ENCODE measurements around the gene RPL36. TPM values are rescaled to one million over a fixed set of nuclear protein-coding genes. Genes with fewer than 3 reads are reported as not detected.

The RPL36 gene
- total and polyA plus RNA-seq, 2 donors (not counting 1 experiment from before 2014, with no cell fraction given) = 341 to 864 TPM

GRCh38 chr19:5643060-5643459 lies 47.0 kb upstream of the RPL36 start:
- Histone ChIP-seq H2AFZ (ENCODE audit: low read length) (no peak overlapping the region), H3K27ac (ENCODE audit: insufficient read depth, low read length) (no peak overlapping the region), H3K4me2 (ENCODE audit: extremely low read depth, insufficient read depth, low read length) (no peak overlapping the region), H3K9me3 (ENCODE audit: control insufficient read depth, insufficient read depth, low read depth, low read length) (no peaks in the 10 kb centered on the region), H3K9ac (ENCODE audit: insufficient read depth, low read length) (no peak overlapping the region), H3K27me3 (ENCODE audit: control insufficient read depth, insufficient read depth, low read length) (no peaks in the 10 kb centered on the region), H4K20me1 (ENCODE audit: control insufficient read depth, extremely low read depth, insufficient read depth, low read length) (peaks cover 7% of the 10 kb centered on the region), H3K36me3 (ENCODE audit: control insufficient read depth, insufficient read depth, low read length) (peaks cover 28% of the 10 kb centered on the region), H3K4me3 (replicated peaks in 1 of 4; ENCODE audit: control extremely low read depth in 1 of 4, insufficient read depth in 1 of 4, low read depth in 3 of 4, low read length in 4 of 4) (no peak overlapping the region), H3K79me2 (ENCODE audit: control insufficient read depth, insufficient read depth, low read length) (peaks cover 79% of the 10 kb centered on the region), H3K4me1 (ENCODE audit: control insufficient read depth, extremely low read depth, insufficient read depth, low read length) (peaks cover 4% of the 10 kb centered on the region)
- DNase-seq (ENCODE audit: low read depth in 2 of 2) = no peak
- TF ChIP-seq EZH2 (IDR thresholded peaks at IDR 0.05; ENCODE audit: low read length, missing control alignments) (no peak), CTCF (conservative IDR thresholded peaks at IDR 0.05 in 1 of 2, IDR thresholded peaks at IDR 0.05 in 1 of 2; ENCODE audit: low read depth in 1 of 2, low read length in 2 of 2) (no peak)

GRCh38 chr19:5644037-5644436 lies 46.1 kb upstream of the RPL36 start:
- Histone ChIP-seq H3K9ac (ENCODE audit: insufficient read depth, low read length) (no peak overlapping the region), H3K9me3 (ENCODE audit: control insufficient read depth, insufficient read depth, low read depth, low read length) (no peaks in the 10 kb centered on the region), H3K79me2 (ENCODE audit: control insufficient read depth, insufficient read depth, low read length) (peaks cover 72% of the 10 kb centered on the region), H2AFZ (ENCODE audit: low read length) (no peak overlapping the region), H3K4me3 (replicated peaks in 1 of 4; ENCODE audit: control extremely low read depth in 1 of 4, insufficient read depth in 1 of 4, low read depth in 3 of 4, low read length in 4 of 4) (no peak overlapping the region), H3K27ac (ENCODE audit: insufficient read depth, low read length) (no peak overlapping the region), H4K20me1 (ENCODE audit: control insufficient read depth, extremely low read depth, insufficient read depth, low read length) (peaks cover 7% of the 10 kb centered on the region), H3K4me1 (ENCODE audit: control insufficient read depth, extremely low read depth, insufficient read depth, low read length) (peaks cover 4% of the 10 kb centered on the region), H3K4me2 (ENCODE audit: extremely low read depth, insufficient read depth, low read length) (no peak overlapping the region), H3K27me3 (ENCODE audit: control insufficient read depth, insufficient read depth, low read length) (no peaks in the 10 kb centered on the region), H3K36me3 (ENCODE audit: control insufficient read depth, insufficient read depth, low read length) (peaks cover 28% of the 10 kb centered on the region)
- peak in 1 of 2 donors; percentile 23 for DNase-seq (ENCODE audit: low read depth in 2 of 2)
- no peak for TF ChIP-seq EZH2 (IDR thresholded peaks at IDR 0.05; ENCODE audit: low read length, missing control alignments)
- no peak for TF ChIP-seq CTCF (conservative IDR thresholded peaks at IDR 0.05 in 1 of 2, IDR thresholded peaks at IDR 0.05 in 1 of 2; ENCODE audit: low read depth in 1 of 2, low read length in 2 of 2)

- Histone ChIP-seq H3K4me1 (ENCODE audit: control insufficient read depth, extremely low read depth, insufficient read depth, low read length) (peaks cover 4% of the 10 kb centered on the region), H3K4me2 (ENCODE audit: extremely low read depth, insufficient read depth, low read length) (no peak overlapping the region), H3K27me3 (ENCODE audit: control insufficient read depth, insufficient read depth, low read length) (no peaks in the 10 kb centered on the region), H3K9ac (ENCODE audit: insufficient read depth, low read length) (no peak overlapping the region), H3K4me3 (replicated peaks in 1 of 4; ENCODE audit: control extremely low read depth in 1 of 4, insufficient read depth in 1 of 4, low read depth in 3 of 4, low read length in 4 of 4) (no peak overlapping the region), H3K36me3 (ENCODE audit: control insufficient read depth, insufficient read depth, low read length) (peaks cover 33% of the 10 kb centered on the region), H4K20me1 (ENCODE audit: control insufficient read depth, extremely low read depth, insufficient read depth, low read length) (peaks cover 7% of the 10 kb centered on the region), H2AFZ (ENCODE audit: low read length) (no peak overlapping the region), H3K9me3 (ENCODE audit: control insufficient read depth, insufficient read depth, low read depth, low read length) (no peaks in the 10 kb centered on the region), H3K27ac (ENCODE audit: insufficient read depth, low read length) (no peak overlapping the region), H3K79me2 (ENCODE audit: control insufficient read depth, insufficient read depth, low read length) (peaks cover 61% of the 10 kb centered on the region)
- TF ChIP-seq EZH2 (IDR thresholded peaks at IDR 0.05; ENCODE audit: low read length, missing control alignments) (no peak), CTCF (conservative IDR thresholded peaks at IDR 0.05 in 1 of 2, IDR thresholded peaks at IDR 0.05 in 1 of 2; ENCODE audit: low read depth in 1 of 2, low read length in 2 of 2) (no peak)
- DNase-seq (ENCODE audit: low read depth in 2 of 2) = no peak
Measured at GRCh38 chr19:5645409-5645808, 44.7 kb upstream of the RPL36 start.
